ENCODE data around the gene DLEC1.

The DLEC1 gene

DNA sequence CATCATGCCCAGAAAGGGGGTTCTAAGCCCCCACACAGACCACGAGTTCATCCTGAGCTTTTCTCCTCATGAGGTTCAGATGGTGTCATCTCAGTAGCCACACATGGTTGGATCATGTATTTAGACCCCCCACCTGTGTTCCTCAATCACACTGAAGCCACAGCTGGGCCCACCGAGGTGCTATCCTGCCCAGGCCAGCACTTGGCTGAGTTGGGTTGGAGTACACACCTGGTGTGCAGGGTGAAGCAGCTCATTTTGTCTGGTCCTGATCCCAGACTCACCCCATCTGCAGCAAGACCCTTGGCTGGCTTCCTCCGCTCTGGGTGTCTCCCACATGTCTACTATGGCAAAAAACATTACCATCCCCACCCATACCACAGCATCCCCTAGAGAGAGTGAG is 56.0 kb downstream of the DLEC1 start:
- H3K79me2 ChIP-seq (ENCODE audit: insufficient read depth, low read length): no peaks in the 10 kb centered on the region
- no peaks in the 10 kb centered on the region for H4K20me1 ChIP-seq (ENCODE audit: insufficient read depth, low read length, poor library complexity, severe bottlenecking)
- no peaks in the 10 kb centered on the region for H3F3A ChIP-seq (ENCODE audit: low read depth)
- H3K36me3 ChIP-seq (ENCODE audit: insufficient read depth, low read length): no peaks in the 10 kb centered on the region
- no peaks in the 10 kb centered on the region for H3K9me2 ChIP-seq (replicated peaks; ENCODE audit: low read depth, low read length)
- no peaks in the 10 kb centered on the region for H3K9me3 ChIP-seq (ENCODE audit: insufficient read depth, low read depth, low read length)
- H2AFZ ChIP-seq (ENCODE audit: low read length): no peak overlapping the region
- H3K27me3 ChIP-seq (ENCODE audit: insufficient read depth, low read length, poor library complexity, severe bottlenecking): no peaks in the 10 kb centered on the region
- H3K4me1 ChIP-seq (ENCODE audit: insufficient read depth, low read length, poor library complexity, severe bottlenecking): peaks cover 5% of the 10 kb centered on the region
- TF ChIP-seq EZH2phosphoT487 (IDR thresholded peaks at IDR 0.05; ENCODE audit: borderline replicate concordance) (no peak), CTCF (conservative IDR thresholded peaks at IDR 0.05; ENCODE audit: low read length) (no peak)
- no peak overlapping the region for H3K9ac ChIP-seq (ENCODE audit: low read depth, low read length, poor library complexity, severe bottlenecking)
- H3K4me3 ChIP-seq (ENCODE audit: low read length, poor library complexity, severe bottlenecking): no peak overlapping the region
- no peak overlapping the region for H3K4me2 ChIP-seq (ENCODE audit: low read depth, low read length, poor library complexity, severe bottlenecking)

- H3K36me3 ChIP-seq (ENCODE audit: insufficient read depth, low read length): no peaks in the 10 kb centered on the region
- no peak overlapping the region for H3K4me3 ChIP-seq (ENCODE audit: low read length, poor library complexity, severe bottlenecking)
- no peaks in the 10 kb centered on the region for H3K9me3 ChIP-seq (ENCODE audit: insufficient read depth, low read depth, low read length)
- H3K9ac ChIP-seq (ENCODE audit: low read depth, low read length, poor library complexity, severe bottlenecking): no peak overlapping the region
- no peaks in the 10 kb centered on the region for H3K9me2 ChIP-seq (replicated peaks; ENCODE audit: low read depth, low read length)
- H2AFZ ChIP-seq (ENCODE audit: low read length): no peak overlapping the region
- H3K4me2 ChIP-seq (ENCODE audit: low read depth, low read length, poor library complexity, severe bottlenecking): no peak overlapping the region
- H3K27me3 ChIP-seq (ENCODE audit: insufficient read depth, low read length, poor library complexity, severe bottlenecking): no peaks in the 10 kb centered on the region
- H4K20me1 ChIP-seq (ENCODE audit: insufficient read depth, low read length, poor library complexity, severe bottlenecking): no peaks in the 10 kb centered on the region
- no peaks in the 10 kb centered on the region for H3K79me2 ChIP-seq (ENCODE audit: insufficient read depth, low read length)
- H3K4me1 ChIP-seq (ENCODE audit: insufficient read depth, low read length, poor library complexity, severe bottlenecking): peaks cover 5% of the 10 kb centered on the region
- no peaks in the 10 kb centered on the region for H3F3A ChIP-seq (ENCODE audit: low read depth)
- TF ChIP-seq EZH2phosphoT487 (IDR thresholded peaks at IDR 0.05; ENCODE audit: borderline replicate concordance) (no peak), CTCF (conservative IDR thresholded peaks at IDR 0.05; ENCODE audit: low read length) (no peak)
These were observed 56.9 kb downstream of the DLEC1 start for GRCh38 chr3:38095669-38096483.

- H3K9me3 ChIP-seq (ENCODE audit: insufficient read depth, low read depth, low read length): no peaks in the 10 kb centered on the region
- H3K9ac ChIP-seq (ENCODE audit: low read depth, low read length, poor library complexity, severe bottlenecking): no peak overlapping the region
- no peaks in the 10 kb centered on the region for H3K9me2 ChIP-seq (replicated peaks; ENCODE audit: low read depth, low read length)
- peaks cover 5% of the 10 kb centered on the region for H3K4me1 ChIP-seq (ENCODE audit: insufficient read depth, low read length, poor library complexity, severe bottlenecking)
- no peaks in the 10 kb centered on the region for H3F3A ChIP-seq (ENCODE audit: low read depth)
- no peak overlapping the region for H3K4me2 ChIP-seq (ENCODE audit: low read depth, low read length, poor library complexity, severe bottlenecking)
- no peaks in the 10 kb centered on the region for H3K36me3 ChIP-seq (ENCODE audit: insufficient read depth, low read length)
- H3K79me2 ChIP-seq (ENCODE audit: insufficient read depth, low read length): no peaks in the 10 kb centered on the region
- H4K20me1 ChIP-seq (ENCODE audit: insufficient read depth, low read length, poor library complexity, severe bottlenecking): no peaks in the 10 kb centered on the region
- H3K27me3 ChIP-seq (ENCODE audit: insufficient read depth, low read length, poor library complexity, severe bottlenecking): no peaks in the 10 kb centered on the region
- no peak overlapping the region for H2AFZ ChIP-seq (ENCODE audit: low read length)
- no peak overlapping the region for H3K4me3 ChIP-seq (ENCODE audit: low read length, poor library complexity, severe bottlenecking)
- TF ChIP-seq EZH2phosphoT487 (IDR thresholded peaks at IDR 0.05; ENCODE audit: borderline replicate concordance) (no peak), CTCF (conservative IDR thresholded peaks at IDR 0.05; ENCODE audit: low read length) (no peak)
These were observed 58.7 kb downstream of the DLEC1 start for GRCh38 chr3:38097446-38098375.

Data from Loucy (cell line).